ENCODE results near the gene KBTBD3. TPM values are rescaled to one million over a fixed set of nuclear protein-coding genes. Genes with fewer than 3 reads are reported as not detected.

KBTBD3 gene
- total and polyA plus RNA-seq, 2 experiments from 2014 or later = 1.9 to 13.7 TPM

GRCh38 chr11:106061954-106062949, 14.9 kb downstream of the KBTBD3 start:
- Histone ChIP-seq H3K4me2 (no peak overlapping the region), H3K36me3 (ENCODE audit: insufficient read depth) (no peaks in the 10 kb centered on the region; the same call in 1 of the 2 replicates), H3F3A (replicated peaks; ENCODE audit: low read depth) (no peaks in the 10 kb centered on the region), H3K9me2 (ENCODE audit: insufficient read depth) (no peaks in the 10 kb centered on the region), H3K27ac (ENCODE audit: low read depth) (no peak overlapping the region), H3K79me2 (replicated peaks; ENCODE audit: insufficient read depth) (no peaks in the 10 kb centered on the region), H3K4me3 (no peak overlapping the region), H3K27me3 (ENCODE audit: insufficient read depth) (no peaks in the 10 kb centered on the region), H3K4me1 (ENCODE audit: insufficient read depth) (peaks cover 7% of the 10 kb centered on the region), H2AFZ (no peak overlapping the region), H4K20me1 (replicated peaks; ENCODE audit: insufficient read depth) (no peaks in the 10 kb centered on the region)
- Mint-ChIP-seq H3K4me1 (peaks cover 7% of the 10 kb centered on the region), H3K4me3 (no peak overlapping the region), H3K9me3 (no peaks in the 10 kb centered on the region), H3K27ac (no peak overlapping the region), H3K27me3 (ENCODE audit: insufficient read depth, low read depth, poor library complexity) (no peaks in the 10 kb centered on the region), H3K36me3 (ENCODE audit: low read depth) (no peaks in the 10 kb centered on the region)
- no peak for DNase-seq (ENCODE audit: low spot score)
- ATAC-seq = no peak
- TF ChIP-seq JUNB (IDR thresholded peaks at IDR 0.05; ENCODE audit: unreplicated experiment) (no peak), ZNF114 (CRISPR knock-in tag; IDR thresholded peaks at IDR 0.05) (no peak), POLR2AphosphoS5 (IDR thresholded peaks at IDR 0.05; ENCODE audit: low read depth) (no peak)

GRCh38 chr11:106061249-106061784, 15.8 kb downstream of the KBTBD3 start:
- no peak overlapping the region for H2AFZ ChIP-seq
- no peaks in the 10 kb centered on the region; the same call in 1 of the 2 replicates for H3K36me3 ChIP-seq (ENCODE audit: insufficient read depth)
- H3K79me2 ChIP-seq (replicated peaks; ENCODE audit: insufficient read depth) = no peaks in the 10 kb centered on the region
- H3K4me1 Mint-ChIP-seq = peaks cover 7% of the 10 kb centered on the region
- H3K9me2 ChIP-seq (ENCODE audit: insufficient read depth) = no peaks in the 10 kb centered on the region
- peak; percentile 15 for DNase-seq (ENCODE audit: low spot score)
- no peaks in the 10 kb centered on the region for H3F3A ChIP-seq (replicated peaks; ENCODE audit: low read depth)
- H3K9me3 Mint-ChIP-seq = no peaks in the 10 kb centered on the region
- H3K4me3 ChIP-seq = no peak overlapping the region
- ATAC-seq = peak; percentile 67
- no peak overlapping the region for H3K27ac Mint-ChIP-seq
- peaks cover 7% of the 10 kb centered on the region for H3K4me1 ChIP-seq (ENCODE audit: insufficient read depth)
- H3K27me3 Mint-ChIP-seq (ENCODE audit: insufficient read depth, low read depth, poor library complexity) = no peaks in the 10 kb centered on the region
- TF ChIP-seq, protein P1, sequence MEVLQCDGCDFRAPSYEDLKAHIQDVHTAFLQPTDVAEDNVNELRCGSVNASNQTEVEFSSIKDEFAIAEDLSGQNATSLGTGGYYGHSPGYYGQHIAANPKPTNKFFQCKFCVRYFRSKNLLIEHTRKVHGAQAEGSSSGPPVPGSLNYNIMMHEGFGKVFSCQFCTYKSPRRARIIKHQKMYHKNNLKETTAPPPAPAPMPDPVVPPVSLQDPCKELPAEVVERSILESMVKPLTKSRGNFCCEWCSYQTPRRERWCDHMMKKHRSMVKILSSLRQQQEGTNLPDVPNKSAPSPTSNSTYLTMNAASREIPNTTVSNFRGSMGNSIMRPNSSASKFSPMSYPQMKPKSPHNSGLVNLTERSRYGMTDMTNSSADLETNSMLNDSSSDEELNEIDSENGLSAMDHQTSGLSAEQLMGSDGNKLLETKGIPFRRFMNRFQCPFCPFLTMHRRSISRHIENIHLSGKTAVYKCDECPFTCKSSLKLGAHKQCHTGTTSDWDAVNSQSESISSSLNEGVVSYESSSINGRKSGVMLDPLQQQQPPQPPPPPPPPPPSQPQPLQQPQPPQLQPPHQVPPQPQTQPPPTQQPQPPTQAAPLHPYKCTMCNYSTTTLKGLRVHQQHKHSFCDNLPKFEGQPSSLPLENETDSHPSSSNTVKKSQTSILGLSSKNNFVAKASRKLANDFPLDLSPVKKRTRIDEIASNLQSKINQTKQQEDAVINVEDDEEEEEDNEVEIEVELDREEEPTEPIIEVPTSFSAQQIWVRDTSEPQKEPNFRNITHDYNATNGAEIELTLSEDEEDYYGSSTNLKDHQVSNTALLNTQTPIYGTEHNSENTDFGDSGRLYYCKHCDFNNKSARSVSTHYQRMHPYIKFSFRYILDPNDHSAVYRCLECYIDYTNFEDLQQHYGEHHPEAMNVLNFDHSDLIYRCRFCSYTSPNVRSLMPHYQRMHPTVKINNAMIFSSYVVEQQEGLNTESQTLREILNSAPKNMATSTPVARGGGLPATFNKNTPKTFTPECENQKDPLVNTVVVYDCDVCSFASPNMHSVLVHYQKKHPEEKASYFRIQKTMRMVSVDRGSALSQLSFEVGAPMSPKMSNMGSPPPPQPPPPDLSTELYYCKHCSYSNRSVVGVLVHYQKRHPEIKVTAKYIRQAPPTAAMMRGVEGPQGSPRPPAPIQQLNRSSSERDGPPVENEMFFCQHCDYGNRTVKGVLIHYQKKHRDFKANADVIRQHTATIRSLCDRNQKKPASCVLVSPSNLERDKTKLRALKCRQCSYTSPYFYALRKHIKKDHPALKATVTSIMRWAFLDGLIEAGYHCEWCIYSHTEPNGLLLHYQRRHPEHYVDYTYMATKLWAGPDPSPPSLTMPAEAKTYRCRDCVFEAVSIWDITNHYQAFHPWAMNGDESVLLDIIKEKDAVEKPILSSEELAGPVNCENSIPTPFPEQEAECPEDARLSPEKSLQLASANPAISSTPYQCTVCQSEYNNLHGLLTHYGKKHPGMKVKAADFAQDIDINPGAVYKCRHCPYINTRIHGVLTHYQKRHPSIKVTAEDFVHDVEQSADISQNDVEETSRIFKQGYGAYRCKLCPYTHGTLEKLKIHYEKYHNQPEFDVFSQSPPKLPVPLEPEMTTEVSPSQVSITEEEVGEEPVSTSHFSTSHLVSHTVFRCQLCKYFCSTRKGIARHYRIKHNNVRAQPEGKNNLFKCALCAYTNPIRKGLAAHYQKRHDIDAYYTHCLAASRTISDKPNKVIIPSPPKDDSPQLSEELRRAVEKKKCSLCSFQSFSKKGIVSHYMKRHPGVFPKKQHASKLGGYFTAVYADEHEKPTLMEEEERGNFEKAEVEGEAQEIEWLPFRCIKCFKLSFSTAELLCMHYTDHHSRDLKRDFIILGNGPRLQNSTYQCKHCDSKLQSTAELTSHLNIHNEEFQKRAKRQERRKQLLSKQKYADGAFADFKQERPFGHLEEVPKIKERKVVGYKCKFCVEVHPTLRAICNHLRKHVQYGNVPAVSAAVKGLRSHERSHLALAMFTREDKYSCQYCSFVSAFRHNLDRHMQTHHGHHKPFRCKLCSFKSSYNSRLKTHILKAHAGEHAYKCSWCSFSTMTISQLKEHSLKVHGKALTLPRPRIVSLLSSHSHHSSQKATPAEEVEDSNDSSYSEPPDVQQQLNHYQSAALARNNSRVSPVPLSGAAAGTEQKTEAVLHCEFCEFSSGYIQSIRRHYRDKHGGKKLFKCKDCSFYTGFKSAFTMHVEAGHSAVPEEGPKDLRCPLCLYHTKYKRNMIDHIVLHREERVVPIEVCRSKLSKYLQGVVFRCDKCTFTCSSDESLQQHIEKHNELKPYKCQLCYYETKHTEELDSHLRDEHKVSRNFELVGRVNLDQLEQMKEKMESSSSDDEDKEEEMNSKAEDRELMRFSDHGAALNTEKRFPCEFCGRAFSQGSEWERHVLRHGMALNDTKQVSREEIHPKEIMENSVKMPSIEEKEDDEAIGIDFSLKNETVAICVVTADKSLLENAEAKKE (CRISPR knock-in tag; IDR thresholded peaks at IDR 0.05) = peak; percentile 99
- TF ChIP-seq POLR2AphosphoS5 (IDR thresholded peaks at IDR 0.05; ENCODE audit: low read depth) = no peak
- no peak overlapping the region for H3K4me3 Mint-ChIP-seq
- no peaks in the 10 kb centered on the region for H4K20me1 ChIP-seq (replicated peaks; ENCODE audit: insufficient read depth)
- H3K4me2 ChIP-seq = no peak overlapping the region
- H3K27me3 ChIP-seq (ENCODE audit: insufficient read depth) = no peaks in the 10 kb centered on the region
- H3K27ac ChIP-seq (ENCODE audit: low read depth) = no peak overlapping the region
- no peaks in the 10 kb centered on the region for H3K36me3 Mint-ChIP-seq (ENCODE audit: low read depth)
